ENCODE results near the gene ZNF155. TPM values are rescaled to one million over a fixed set of nuclear protein-coding genes. Genes with fewer than 3 reads are reported as not detected.
"Not testable (repeated sequence)": the region's sequence is repeated elsewhere in the genome, so short reads cannot be mapped to it uniquely, and the experiment has no call there.

The ZNF155 gene
- total and polyA plus RNA-seq, 11 donors, result 4.0 to 7.7 (median 6.3) TPM

DNA sequence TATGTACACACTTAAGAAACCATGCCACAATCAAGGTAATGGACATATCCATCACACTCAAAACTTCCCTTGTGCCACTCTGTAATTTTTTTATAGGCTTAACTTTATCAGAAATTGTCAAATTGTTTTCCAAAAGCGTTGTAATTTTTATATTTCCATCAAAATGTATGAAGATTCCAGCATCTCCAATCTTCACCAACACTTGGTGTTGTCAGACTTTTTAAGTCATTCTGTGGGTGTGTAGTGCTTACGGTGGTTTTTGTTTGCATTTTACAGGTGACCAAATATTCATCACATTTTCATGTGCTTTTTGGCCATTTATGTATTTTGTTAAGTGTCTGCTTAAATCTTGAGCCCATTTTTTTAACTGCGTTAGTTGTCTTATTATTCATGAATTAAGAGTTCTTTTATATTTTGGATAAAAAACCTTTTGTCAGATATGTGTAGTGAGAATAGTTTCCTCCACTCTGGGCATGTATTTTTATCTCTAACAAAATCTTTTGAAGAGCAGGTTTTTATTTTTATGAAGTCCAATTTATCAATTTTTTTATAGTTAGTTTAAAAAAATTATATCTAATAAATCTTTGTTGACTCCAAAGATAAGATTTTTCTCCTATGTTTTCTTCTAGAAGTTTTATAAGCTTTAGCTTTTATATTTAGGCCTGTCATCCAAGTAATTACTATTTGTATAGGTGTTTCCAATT, 44.3 kb upstream of the ZNF155 start:
- WGBS, 4 donors, result 66 to 73% (median 68%) methylated on average over 3 of the region's 3 CpGs
- no peaks in the 10 kb centered on the region for H3K27me3 ChIP-seq

DNA sequence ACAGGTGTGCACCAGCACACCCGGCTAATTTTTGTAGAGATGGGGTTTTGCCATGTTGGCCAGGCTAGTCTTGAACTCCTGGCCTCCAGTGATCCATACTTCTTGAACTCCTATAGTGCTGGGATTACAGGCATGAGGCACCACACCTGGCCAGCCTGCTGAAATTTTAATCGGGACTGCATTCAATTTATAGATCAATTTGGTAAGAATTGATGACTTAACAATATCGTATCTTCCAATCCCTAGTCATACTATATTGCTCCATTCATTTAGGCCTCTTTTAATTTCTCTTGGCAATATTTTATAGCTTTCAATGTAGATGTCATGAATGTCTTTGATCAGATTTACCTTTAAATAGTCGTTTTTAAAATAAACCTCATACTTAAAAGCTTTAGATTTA, 43.3 kb upstream of the ZNF155 start:
- ATAC-seq, result no peak
- Histone ChIP-seq H3K36me3 (no peaks in the 10 kb centered on the region), H3K4me1 (peaks cover 0 to 3% (median 0%) of the 10 kb centered on the region in 12 donors), H3K27me3 (no peaks in the 10 kb centered on the region), H3K27ac (no peak overlapping the region), H3K4me3 (no peak overlapping the region), H3K9me3 (peaks cover 0 to 13% (median 0%) of the 10 kb centered on the region in 12 donors)
- DNase-seq, result no peak
- no peak for TF ChIP-seq POLR2A (IDR thresholded peaks at IDR 0.05)
- TF ChIP-seq, protein P1, sequence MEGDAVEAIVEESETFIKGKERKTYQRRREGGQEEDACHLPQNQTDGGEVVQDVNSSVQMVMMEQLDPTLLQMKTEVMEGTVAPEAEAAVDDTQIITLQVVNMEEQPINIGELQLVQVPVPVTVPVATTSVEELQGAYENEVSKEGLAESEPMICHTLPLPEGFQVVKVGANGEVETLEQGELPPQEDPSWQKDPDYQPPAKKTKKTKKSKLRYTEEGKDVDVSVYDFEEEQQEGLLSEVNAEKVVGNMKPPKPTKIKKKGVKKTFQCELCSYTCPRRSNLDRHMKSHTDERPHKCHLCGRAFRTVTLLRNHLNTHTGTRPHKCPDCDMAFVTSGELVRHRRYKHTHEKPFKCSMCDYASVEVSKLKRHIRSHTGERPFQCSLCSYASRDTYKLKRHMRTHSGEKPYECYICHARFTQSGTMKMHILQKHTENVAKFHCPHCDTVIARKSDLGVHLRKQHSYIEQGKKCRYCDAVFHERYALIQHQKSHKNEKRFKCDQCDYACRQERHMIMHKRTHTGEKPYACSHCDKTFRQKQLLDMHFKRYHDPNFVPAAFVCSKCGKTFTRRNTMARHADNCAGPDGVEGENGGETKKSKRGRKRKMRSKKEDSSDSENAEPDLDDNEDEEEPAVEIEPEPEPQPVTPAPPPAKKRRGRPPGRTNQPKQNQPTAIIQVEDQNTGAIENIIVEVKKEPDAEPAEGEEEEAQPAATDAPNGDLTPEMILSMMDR (IDR thresholded peaks at IDR 0.05), result no peak
- intact Hi-C loops (cut with DNase I), result loop anchor here in 1 of 10 donors (10.0 kb wide), 1 partner anchor 106 kb away; no protein-coding TSS in a partner anchor
- 74 to 82% (median 76%) methylated on average over 4 of the region's 4 CpGs for WGBS, 4 donors

More for the DNA sequence above, 44.3 kb upstream of the ZNF155 start:
- H3K4me3 ChIP-seq, result no peak overlapping the region
- no peaks in the 10 kb centered on the region for H3K36me3 ChIP-seq
- DNase-seq (no peak), ATAC-seq (no peak)
- intact Hi-C loops (cut with DNase I), result loop anchor here in 2 of 10 donors (5.0 to 10.0 kb wide), 3 partner anchors 37 to 115 kb away; partner anchors contain the start of gene ZNF283 (in 1 of the 2)
- no peak overlapping the region for H3K27ac ChIP-seq
- peaks cover 0 to 13% (median 0%) of the 10 kb centered on the region in 12 donors for H3K9me3 ChIP-seq
- peaks cover 0 to 5% (median 0%) of the 10 kb centered on the region in 12 donors for H3K4me1 ChIP-seq
- TF ChIP-seq POLR2A (IDR thresholded peaks at IDR 0.05), result no peak
- TF ChIP-seq, protein P1 (IDR thresholded peaks at IDR 0.05), result no peak

DNA sequence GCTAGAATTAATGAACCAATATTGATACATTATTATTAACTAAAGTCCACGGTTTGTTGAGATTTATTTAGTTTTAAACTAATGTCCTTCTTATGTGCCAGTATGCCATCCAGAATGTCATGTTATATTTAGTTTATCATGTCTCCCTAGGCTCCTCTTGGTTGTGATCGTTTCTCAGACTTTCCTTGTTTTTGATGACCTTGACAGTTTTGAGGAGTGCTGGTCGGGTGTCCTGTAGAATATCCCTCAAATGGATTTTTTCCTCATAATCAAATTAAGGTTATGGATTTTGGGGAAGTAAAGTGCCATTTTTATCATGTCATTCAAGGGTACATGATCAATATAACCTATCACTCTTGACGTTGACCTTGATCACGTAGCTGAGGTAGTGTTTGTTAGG, 42.8 kb upstream of the ZNF155 start:
- Histone ChIP-seq H3K27me3 (no peaks in the 10 kb centered on the region), H3K27ac (no peak overlapping the region), H3K4me3 (no peak overlapping the region), H3K36me3 (no peaks in the 10 kb centered on the region), H3K4me1 (no peaks in the 10 kb centered on the region), H3K9me3 (peaks cover 0 to 15% (median 0%) of the 10 kb centered on the region in 12 donors)
- DNase-seq (no peak), ATAC-seq (no peak)
- 59 to 72% (median 66%) methylated on average over 5 of the region's 5 CpGs for WGBS, 4 donors
- intact Hi-C loops (cut with DNase I), result loop anchor here in 1 of 10 donors (10.0 kb wide), 1 partner anchor 106 kb away; no protein-coding TSS in a partner anchor
- no peak for TF ChIP-seq POLR2A (IDR thresholded peaks at IDR 0.05)
- TF ChIP-seq, protein P1 (IDR thresholded peaks at IDR 0.05), result no peak

DNA sequence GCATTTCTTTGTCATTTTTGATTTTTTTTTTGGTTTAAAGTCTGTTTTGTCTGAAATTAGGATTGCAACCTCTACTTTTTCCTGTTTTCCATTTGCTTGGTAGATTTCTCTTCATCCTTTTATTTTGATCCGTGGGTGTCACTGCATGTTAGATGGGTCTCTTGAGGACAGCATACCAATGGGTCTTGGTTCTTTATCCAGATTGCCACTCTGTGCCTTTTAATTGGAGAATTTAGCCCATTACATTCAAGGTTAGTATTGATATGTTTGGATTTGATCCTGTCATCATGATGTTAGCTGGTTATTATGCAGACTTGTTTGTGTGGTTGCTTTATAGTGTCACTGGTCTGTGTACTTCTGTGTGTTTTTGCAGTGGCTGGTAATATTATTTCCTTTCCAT, 36.6 kb upstream of the ZNF155 start:
- H3K4me3 ChIP-seq, ATAC-seq, H3K4me1 ChIP-seq, H3K27me3 ChIP-seq, H3K27ac ChIP-seq, H3K36me3 ChIP-seq, DNase-seq: not testable (repeated sequence)
- intact Hi-C loops (cut with DNase I), result loop anchor here in 1 of 10 donors (10.0 kb wide), 1 partner anchor 113 kb away; no protein-coding TSS in a partner anchor
- peaks cover 0 to 35% (median 8%) of the 10 kb centered on the region in 12 donors for H3K9me3 ChIP-seq
- 0 to 1% (median 0%) methylated on average over 1 of the region's 1 CpG for WGBS, 4 donors

DNA sequence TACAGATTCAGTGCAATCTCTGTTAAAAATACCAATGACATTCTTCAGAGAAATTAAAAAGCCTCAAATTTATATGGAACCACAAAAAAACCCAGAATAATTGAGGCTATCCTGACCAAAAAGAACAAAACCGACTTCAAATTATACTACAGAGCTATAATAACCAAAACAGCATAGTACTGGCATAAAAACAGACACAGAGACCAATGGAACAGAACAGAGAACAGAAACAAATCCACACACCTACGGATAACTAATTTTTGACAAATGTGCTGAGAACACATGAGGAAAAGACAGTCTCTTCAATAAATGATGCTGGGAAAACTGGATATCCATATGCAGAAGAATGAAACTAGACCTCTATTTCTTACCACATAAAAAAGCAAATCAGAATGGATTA, 34.2 kb upstream of the ZNF155 start:
- peaks cover 0 to 52% (median 12%) of the 10 kb centered on the region in 12 donors for H3K9me3 ChIP-seq
- H3K4me3 ChIP-seq, H3K36me3 ChIP-seq, H3K4me1 ChIP-seq, H3K27ac ChIP-seq, DNase-seq, ATAC-seq, H3K27me3 ChIP-seq: not testable (repeated sequence)
- 82 to 87% (median 84%) methylated on average over 2 of the region's 2 CpGs for WGBS, 4 donors
- intact Hi-C loops (cut with DNase I), result loop anchor here in 3 of 10 donors (2.0 to 10.0 kb wide), 4 partner anchors 15 to 115 kb away; partner anchors contain the start of genes ZNF223 (in 1 of the 3) and ZNF45 (in 1 of the 3)
